Ovary (tissue), 9 donors: ENCODE results near the gene DGCR6L. TPM values are rescaled to one million over a fixed set of nuclear protein-coding genes. Genes with fewer than 3 reads are reported as not detected.
"Not testable (repeated sequence)": the region's sequence is repeated elsewhere in the genome, so short reads cannot be mapped to it uniquely, and the experiment has no call there.

Source experiments
- DNase-seq, 5 donors: peaks; one replicate each; pipeline ENCODE4 v3.0.0-alpha.2; 2019 to 2020
- H3K27ac ChIP-seq, 2 donors: fragments of 200-600 bp; one replicate each; pipeline versions ENCODE4 v1.5.1 to v1.8.0; 2019 to 2022
- H3K27me3 ChIP-seq: fragments of 200-600 bp; one replicate; pipeline ENCODE4 v1.8.0; 2022
- H3K36me3 ChIP-seq: fragments of 200-600 bp; sonication (generic); one replicate; pipeline ENCODE4 v1.5.1; 2019
- H3K4me1 ChIP-seq: one replicate; pipeline ENCODE4 v1.8.1; 2013; ENCODE audit warnings: mild to moderate bottlenecking, moderate library complexity; ENCODE audit not compliant: insufficient read depth
- H3K4me3 ChIP-seq: fragments of 200-600 bp; sonication (generic); one replicate; pipeline ENCODE4 v1.5.1; 2017
- H3K9me3 ChIP-seq, 2 donors: fragments of 200-600 bp in 1 of 2; sonication (generic) in 1 of 2; one replicate each; pipeline versions ENCODE4 v1.5.1 to v1.8.1; 2013 to 2019; ENCODE audit warnings: mild to moderate bottlenecking in 1 of 2, moderate library complexity in 1 of 2
- CTCF ChIP-seq, 3 donors: fragments of 450-650 bp in 2 of 3; fragments of 200-600 bp in 1 of 3; IDR thresholded peaks; one replicate each; pipeline versions ENCODE4 v1.5.1 to v1.8.0; 2016 to 2022; ENCODE audit warnings: antibody characterized with exemption in 3 of 3, mild to moderate bottlenecking in 1 of 3
- EP300 ChIP-seq: sonication (generic); formaldehyde crosslinking; IDR thresholded peaks from one replicate; pipeline ENCODE4 v1.6.1; 2017; ENCODE audit warnings: antibody characterized with exemption
- POLR2A ChIP-seq: fragments of 450-650 bp; IDR thresholded peaks from one replicate; pipeline ENCODE4 v1.6.1; 2017; ENCODE audit warnings: antibody characterized with exemption, mild to moderate bottlenecking, moderate library complexity
- WGBS, 3 donors: extraction: QIAGEN DNeasy Blood & Tissue Kit in 1 of 3; methylation state at CpG; one replicate each; pipeline versions ENCODE4 v1.1.5 to v1.1.7; 2013 to 2017; 5-methylcytosine and 5-hydroxymethylcytosine counted together
- intact Hi-C, 4 donors: fragments of 100-400 bp; cut with DNase I; formaldehyde crosslinking; loops; one replicate each; pipeline versions ENCODE4 v1.11.0 to v1.15.1; 2022 to 2023
- polyA plus RNA-seq, 2 donors: library from polyadenylated mRNA; stranded (reverse); fragments of 200-250 nt in 1 of 2; fragments of 350-450 nt in 1 of 2; fragmentation: Illumina TruSeq in 1 of 2; extraction: RNeasy Lipid Tissue Mini Kit (QIAGEN cat#74804) in 1 of 2; gene quantifications; one replicate each; pipeline ENCODE4 v1.2.3, GENCODE V29; 2013 to 2014
- total RNA-seq, 7 donors: library from RNA; depleted of rRNA in 2 of 7; stranded (reverse); fragments of >200 nt in 2 of 7; fragmentation: NEBNext Ultra II Directional in 3 of 7; extraction: Animal tissue kit (Norgen Biotek cat#: 25700) in 3 of 7; gene quantifications; one replicate each; pipeline versions ENCODE4 v1.1.0 to v1.2.4, GENCODE V29; 2016 to 2023
- donor health status: DM: no; HTN: no; CAD: no; lungs with moderate emphysema.
- donor health status: DM: no; HTN: no; CAD: no.
- donor health status: Bipolar disorder and iron deficiency.
- donor health status: DM: yes; HTN: yes; CAD: no.
- donor health status: DM: no; HTN: no; CAD: no.
- donor health status: DM: yes; HTN: yes; CAD: no.

Gene DGCR6L
- total and polyA plus RNA-seq, 9 donors, result 1.9 to 69.5 (median 40.8) TPM

- no peak for TF ChIP-seq EP300
- TF ChIP-seq CTCF (IDR thresholded peaks at IDR 0.05), result no peak
- no peak for TF ChIP-seq POLR2A
- H3K4me1 ChIP-seq, result peaks cover 7% of the 10 kb centered on the region
Measured at GRCh38 chr22:20316844-20317401, 2.9 kb downstream of the DGCR6L start.

GRCh38 chr22:20316217-20316843 is 3.5 kb downstream of the DGCR6L start:
- Histone ChIP-seq H3K4me3 (no peak overlapping the region), H3K27me3 (no peaks in the 10 kb centered on the region), H3K9me3 (no peaks in the 10 kb centered on the region), H3K36me3 (no peaks in the 10 kb centered on the region), H3K4me1 (peaks cover 7% of the 10 kb centered on the region), H3K27ac (no peak overlapping the region)
- 72 to 83% (median 81%) methylated on average over 9 to 12 of the region's 12 CpGs for WGBS, 3 donors
- peak in 2 of 5 donors; percentile 14 to 23 for DNase-seq
- TF ChIP-seq CTCF (IDR thresholded peaks at IDR 0.05) (no peak), POLR2A (no peak), EP300 (no peak)
- intact Hi-C loops, result no loop called here

More at GRCh38 chr22:20316844-20317401, 2.9 kb downstream of the DGCR6L start:
- DNase-seq, result peak in 1 of 5 donors; percentile 11
- Histone ChIP-seq H3K27ac (no peak overlapping the region), H3K4me3 (no peak overlapping the region), H3K27me3 (no peaks in the 10 kb centered on the region), H3K9me3 (no peaks in the 10 kb centered on the region), H3K36me3 (no peaks in the 10 kb centered on the region)
- 89 to 90% (median 89%) methylated on average over 8 of the region's 8 CpGs for WGBS, 3 donors
- intact Hi-C loops, result no loop called here

- peak in 2 of 5 donors; percentile 15 to 21 for DNase-seq
- no peaks in the 10 kb centered on the region for H3K9me3 ChIP-seq
- TF ChIP-seq CTCF (IDR thresholded peaks at IDR 0.05), result no peak
- TF ChIP-seq EP300, result no peak
- no peak for TF ChIP-seq POLR2A
- no peak overlapping the region for H3K4me3 ChIP-seq
- H3K4me1 ChIP-seq, result peaks cover 5% of the 10 kb centered on the region
- no peaks in the 10 kb centered on the region for H3K36me3 ChIP-seq
- H3K27ac ChIP-seq, result no peak overlapping the region
- intact Hi-C loops, result no loop called here
- H3K27me3 ChIP-seq, result no peaks in the 10 kb centered on the region
- WGBS, 3 donors, result 66 to 82% (median 79%) methylated on average over 13 to 25 of the region's 25 CpGs
Measured at GRCh38 chr22:20315337-20316216, 4.3 kb downstream of the DGCR6L start.

GRCh38 chr22:20314741-20315336 is 5.0 kb downstream of the DGCR6L start:
- H3K9me3 ChIP-seq, H3K4me3 ChIP-seq, H3K36me3 ChIP-seq, H3K27ac ChIP-seq, intact Hi-C loops, H3K27me3 ChIP-seq, H3K4me1 ChIP-seq: not testable (repeated sequence)
- peak in 1 of 5 donors; percentile 13 for DNase-seq
- 84 to 90% (median 84%) methylated on average over 9 to 12 of the region's 12 CpGs for whole genome bisulfite sequencing, 3 donors

- DNase-seq, result peak in 1 of 5 donors; percentile 6
- H3K4me3 ChIP-seq, intact Hi-C loops, H3K9me3 ChIP-seq, H3K4me1 ChIP-seq, H3K27ac ChIP-seq, H3K27me3 ChIP-seq, H3K36me3 ChIP-seq: not testable (repeated sequence)
- WGBS, 3 donors, result 78 to 91% methylated on average over 4 to 5 of the region's 5 CpGs; no CpG with 5 or more reads in 1 of the 3 donors
Measured at GRCh38 chr22:20314206-20314605, 5.7 kb downstream of the DGCR6L start.

- 72 to 81% (median 77%) methylated on average over 6 to 10 of the region's 11 CpGs for WGBS, 3 donors
- H3K27me3 ChIP-seq, H3K4me3 ChIP-seq, H3K27ac ChIP-seq, intact Hi-C loops, H3K4me1 ChIP-seq, H3K9me3 ChIP-seq, H3K36me3 ChIP-seq: not testable (repeated sequence)
- peak in 1 of 5 donors; percentile 10 for DNase-seq
Measured at GRCh38 chr22:20313306-20314077, 6.4 kb downstream of the DGCR6L start.
